Activated T-helper 9 cell treated with anti-CD3 and anti-CD28 coated beads, Interleukin-2, amount 50 U/mL, for 16 hours (primary cell): ENCODE results near the gene HADH.
A peak's percentile ranks its signal among the peaks of the same experiment; 100 is the strongest.
"Not testable (repeated sequence)": the region's sequence is repeated elsewhere in the genome, so short reads cannot be mapped to it uniquely, and the experiment has no call there.

Source experiments
- DNase-seq: peaks from one replicate; pipeline ENCODE4 v3.0.0-alpha.2; 2020; ENCODE audit warnings: low read depth

Gene HADH

DNA sequence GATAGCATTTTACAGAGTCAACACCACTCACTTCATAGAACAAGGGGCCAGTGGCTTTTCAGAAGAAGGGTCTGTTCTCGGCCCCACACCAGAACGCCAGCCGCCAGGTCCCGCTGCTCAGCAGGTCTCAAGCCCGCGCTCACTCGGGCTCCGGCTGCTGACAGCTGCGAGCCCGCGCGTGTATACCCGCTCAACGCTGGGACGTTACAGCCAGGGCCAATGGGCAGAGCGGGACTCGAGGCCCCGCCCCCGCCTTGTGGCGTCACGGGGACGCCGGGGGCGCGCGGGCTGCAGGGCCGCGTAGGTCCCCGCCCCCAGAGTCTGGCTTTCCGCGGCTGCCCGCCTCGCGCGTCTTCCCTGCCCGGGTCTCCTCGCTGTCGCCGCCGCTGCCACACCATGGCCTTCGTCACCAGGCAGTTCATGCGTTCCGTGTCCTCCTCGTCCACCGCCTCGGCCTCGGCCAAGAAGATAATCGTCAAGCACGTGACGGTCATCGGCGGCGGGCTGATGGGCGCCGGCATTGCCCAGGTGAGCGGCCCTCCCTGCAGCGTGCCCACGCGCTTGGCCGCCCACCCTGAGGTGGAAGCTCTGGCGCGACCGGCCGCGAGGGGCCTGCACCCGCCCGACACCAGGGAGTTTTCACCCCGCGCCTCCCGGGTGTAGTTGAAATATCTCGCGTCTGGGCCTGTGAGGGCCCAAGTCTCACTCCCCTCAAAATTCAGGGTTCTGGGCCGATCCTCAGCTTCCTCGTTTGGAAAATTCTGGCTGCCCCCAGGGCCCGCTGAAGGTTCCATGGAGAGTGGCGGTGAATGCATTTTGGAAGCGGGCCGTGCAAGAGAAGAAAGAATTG lies at the start of gene HADH:
HADH (plus strand) TSS at position 353 of the 850 bp plus-strand sequence; CDS start at position 397, 44 bp downstream.
- DNase-seq: peak; percentile 91

DNA sequence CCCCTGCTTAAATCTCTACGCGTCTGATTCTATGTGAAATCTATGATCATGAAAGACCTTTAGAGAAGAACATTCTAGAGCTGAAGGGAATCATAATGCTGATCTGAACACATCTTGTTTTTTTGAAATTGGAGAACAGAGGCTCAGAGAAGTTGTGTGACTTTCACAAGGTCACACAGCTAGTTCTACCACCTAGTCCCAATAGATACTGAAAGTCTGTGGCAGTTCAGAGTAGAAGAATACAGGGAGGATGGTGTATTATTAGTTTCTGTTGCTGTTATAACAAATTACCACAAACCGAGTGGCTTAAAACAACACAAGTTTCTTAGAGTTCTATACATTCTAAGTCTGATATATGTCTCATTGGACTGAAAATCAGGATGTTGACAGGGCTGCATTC lies 43.9 kb upstream of the HADH start:
- no peak for DNase-seq

DNA sequence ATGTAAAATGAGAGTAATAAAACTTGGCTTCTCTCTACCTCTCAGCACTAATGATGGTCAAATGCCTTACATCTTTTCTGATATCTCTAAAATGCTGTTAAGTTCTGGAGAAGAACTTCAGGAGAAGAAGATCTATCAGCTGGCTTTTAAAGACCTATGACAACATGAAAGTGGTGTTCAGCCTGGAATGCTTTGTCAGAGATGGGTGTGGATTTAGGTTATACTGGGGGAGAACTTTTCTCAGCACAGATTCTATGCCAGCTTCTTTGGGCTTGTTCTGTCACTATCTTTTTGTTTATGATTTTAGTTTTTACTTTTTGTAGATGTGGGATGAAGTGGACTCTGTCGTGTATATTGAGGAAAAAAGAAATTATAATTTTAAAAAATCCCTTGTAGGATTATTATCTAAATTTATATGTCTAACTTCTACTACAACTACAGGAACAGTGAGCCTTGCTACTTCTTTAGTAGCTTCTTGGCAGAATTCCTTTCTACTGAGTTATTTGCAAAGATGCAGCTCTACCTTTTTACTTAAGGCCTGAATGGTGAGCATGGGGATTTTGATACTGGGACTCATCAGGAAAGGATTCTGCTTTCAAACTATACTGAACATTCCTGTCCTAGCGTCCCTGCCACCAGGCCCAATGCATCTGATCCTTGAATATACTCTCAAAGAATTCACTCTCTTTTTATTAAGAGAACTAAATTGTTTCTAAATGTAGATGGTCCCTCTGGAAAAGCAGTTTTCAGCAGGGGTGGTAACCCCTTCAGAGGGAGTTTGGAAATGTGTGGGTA lies 38.7 kb upstream of the HADH start:
- no peak for DNase-seq

DNA sequence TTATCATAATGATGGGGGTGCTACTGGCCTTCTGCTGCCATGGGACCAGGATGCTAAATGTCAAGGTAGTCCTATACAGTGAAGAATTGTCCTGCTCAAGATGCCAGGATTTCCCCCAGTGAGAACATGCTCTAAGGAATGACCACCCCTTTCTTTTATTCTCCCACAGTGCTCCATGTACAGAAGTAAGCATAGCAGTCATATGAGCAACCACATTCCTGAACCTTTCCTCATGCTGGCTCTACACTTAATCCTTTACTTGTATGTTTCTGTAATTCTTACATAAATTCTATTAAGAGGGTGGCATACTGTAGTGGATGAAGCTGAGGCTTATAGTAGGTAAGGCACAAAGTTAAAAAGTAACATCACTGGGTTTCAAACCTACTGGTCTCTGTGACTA lies 38.1 kb upstream of the HADH start:
- no peak for DNase-seq

DNA sequence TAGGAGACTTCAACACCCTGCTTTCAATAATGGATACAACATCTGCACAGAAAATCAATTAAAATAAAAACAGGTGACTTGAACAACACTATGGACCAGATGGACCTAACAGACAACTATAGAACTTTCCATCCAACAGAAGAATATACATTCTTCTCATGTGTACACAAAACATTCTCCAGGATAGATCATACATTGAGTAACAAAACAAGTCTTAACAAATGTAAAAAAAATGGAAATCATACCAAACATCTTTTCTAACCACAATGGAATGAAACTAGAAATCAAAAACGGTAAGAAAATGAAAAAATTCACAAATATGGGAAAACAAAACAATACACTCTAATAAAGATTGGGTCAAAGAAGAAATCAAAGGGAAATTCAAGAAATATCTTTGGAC lies 33.7 kb upstream of the HADH start:
- no peak for DNase-seq

DNA sequence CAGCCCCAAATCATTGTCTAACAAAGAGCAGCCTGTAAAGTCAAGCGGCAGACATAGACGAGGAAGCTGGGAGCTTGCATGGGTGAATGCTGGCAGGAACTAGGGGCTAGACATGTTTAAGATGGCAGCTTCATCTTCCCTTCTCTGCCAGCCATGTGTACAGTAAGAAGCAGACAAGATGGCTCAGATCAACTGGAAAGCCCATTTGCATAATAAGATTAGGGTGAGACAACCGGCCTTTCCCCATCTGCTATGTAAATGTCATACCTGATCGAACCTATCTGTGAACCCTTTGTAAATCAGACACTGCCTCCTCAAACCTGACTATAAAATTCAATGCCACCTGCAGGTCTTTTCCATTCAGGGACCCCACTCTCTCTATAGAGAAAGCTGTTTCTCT lies 22.8 kb upstream of the HADH start:
- DNase-seq: no peak

DNA sequence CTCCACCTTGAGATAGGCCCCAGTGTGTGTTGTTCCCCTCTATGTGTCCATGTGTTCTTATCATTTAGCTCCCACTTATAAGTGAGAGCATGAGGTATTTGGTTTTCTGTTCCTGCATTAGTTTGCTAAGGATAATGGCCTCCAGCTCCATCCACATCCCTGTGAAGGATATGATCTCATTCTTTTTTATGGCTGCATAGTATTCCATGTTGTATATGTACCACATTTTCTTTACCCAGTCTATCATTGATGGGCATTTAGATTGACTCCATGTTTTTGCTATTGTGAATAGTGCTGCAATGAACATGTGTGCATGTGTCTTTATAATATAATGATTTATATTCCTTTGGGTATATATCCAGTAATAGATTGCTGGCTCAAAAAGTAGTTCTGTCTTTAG lies 22.2 kb upstream of the HADH start:
- not testable (repeated sequence) for DNase-seq

DNA sequence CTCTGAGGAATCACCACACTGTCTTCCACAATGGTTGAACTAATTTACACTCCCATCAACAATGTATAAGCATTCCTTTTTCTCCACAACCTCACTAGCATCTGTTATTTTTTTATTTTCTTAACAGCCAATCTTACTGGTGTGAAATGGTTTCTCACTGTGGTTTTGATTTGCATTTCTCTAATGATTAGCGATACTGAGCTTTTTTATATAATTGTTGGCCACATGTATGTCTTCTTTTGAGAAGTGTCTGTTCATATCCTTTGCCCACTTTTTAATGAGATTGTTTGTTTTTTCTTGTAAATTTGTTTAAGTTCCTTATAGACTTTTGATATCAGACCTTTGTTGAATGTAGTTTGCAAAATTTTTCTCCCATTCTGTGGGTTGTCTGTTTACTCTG lies 21.8 kb upstream of the HADH start:
- not testable (repeated sequence) for DNase-seq

DNA sequence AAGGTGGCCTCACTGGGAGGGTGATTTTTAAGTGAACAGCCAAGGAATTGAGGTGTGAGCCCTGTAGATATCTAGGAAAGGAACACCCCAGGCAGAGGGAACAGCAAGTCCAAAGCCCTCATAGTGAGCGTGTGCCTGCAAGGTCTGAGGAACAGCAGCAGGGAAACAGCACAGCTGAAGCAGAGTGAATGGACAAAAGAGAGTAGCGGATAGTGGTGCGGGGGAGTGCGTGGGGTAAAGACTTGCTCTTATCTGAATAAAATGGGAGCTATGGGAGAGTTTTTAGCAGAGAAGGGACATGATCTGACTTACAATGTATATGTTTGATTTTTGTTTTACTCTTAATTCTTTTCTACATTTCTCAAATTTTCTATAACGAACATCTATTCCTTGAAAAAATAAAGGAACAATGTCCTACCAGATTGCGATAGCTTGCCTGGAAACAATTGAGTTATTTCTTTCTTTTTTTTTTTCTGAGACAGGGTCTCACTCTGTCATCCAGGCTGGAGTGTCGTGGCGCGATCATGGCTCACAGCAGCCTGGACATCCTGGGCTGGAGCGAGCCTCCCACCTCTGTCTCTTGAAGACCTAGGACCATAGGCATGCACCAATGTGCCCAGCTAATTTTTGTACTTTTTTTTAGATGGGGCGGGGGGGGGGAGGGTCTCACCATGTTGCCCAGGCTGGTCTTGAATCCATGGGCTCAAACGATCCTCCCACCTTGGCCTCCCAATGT lies 19.5 kb upstream of the HADH start:
- no peak for DNase-seq

DNA sequence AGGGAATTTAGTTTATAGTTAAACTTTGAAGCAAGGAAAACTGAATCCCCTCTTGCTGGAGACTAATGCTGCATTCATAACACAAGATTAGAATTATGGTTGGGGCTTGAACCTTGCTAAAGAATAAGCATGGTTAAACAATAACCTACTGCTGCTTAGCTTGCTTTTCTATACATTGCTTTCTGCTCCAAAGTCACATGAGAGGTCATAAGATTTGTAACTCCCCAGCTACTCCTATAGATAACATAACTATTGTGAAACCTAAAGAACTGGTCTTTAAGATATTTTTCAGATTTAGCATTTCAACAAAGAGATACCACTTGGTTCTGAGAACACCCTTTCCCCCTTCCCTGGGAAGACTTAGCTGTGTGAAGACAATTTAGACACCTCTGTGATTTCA lies 17.1 kb upstream of the HADH start:
- no peak for DNase-seq

DNA sequence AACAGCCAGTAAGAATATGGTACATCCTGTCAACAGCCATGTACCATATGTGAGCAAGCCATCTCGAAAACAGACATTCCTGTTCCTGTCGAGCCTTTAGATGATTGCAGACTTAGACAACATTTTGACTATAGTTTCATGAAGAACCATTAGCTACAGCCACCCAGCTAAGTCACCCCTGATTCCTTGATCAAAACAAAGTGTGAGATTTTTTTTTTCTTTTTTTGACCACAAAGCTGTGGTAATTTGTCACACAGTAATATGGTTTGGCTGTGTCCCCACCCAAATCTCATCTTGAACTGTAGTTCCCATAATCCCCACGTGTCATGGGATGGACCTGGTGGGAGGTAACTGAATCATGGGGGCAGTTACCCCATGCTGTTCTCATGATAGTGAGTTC lies 15.2 kb upstream of the HADH start:
- DNase-seq: no peak

DNA sequence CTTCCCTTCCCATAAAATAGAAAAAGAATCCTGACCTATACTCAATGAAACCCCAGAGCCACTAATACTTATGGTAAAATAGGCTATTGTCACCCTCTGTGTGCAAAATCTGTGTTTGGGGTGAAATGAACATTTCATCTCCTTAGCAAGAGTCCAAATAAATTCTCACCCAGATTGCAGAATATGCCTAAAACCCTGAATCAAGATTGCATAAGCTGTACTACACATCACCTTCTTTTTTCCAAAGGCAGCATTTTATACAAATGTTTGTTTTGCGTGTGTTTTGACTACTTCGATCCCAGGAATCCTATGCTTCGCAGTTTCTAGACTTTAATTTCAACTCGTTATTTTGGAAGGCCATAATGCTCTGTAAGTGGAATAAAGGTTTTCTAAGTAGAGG lies 12.2 kb upstream of the HADH start:
- no peak for DNase-seq

DNA sequence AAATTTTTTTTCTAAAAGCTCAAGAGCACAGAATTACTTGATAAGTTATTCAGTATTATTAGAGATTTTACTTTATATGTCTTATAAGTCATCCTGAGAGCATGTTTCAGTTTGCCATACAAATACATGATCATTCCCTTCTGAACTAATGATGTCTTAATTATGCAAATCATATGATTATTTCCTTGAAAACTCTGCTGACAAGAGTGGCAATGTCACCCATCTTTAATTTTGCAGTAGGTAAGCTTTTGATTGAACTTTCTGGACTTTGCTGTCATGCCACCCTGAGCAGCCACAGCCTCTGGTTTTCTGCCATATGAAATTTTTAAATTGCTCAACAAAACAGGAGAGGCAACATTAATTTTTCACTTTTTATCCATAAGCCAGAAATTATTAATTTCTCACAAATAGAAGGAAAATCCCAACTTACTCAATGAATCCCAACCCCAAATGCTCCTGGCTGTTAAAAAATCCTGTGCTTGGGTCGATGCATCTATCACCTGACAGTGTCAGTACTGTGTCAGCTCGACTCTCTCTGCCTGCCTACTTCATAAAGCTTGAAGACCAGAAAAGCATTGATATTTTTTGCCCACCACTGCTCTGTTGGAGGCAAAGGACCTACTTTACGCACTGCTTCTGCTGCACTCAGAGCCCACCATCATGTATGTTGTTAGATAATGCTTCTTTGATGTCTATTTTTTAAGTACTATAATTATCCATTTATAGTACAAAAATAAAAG lies 11.6 kb upstream of the HADH start:
- DNase-seq: no peak

DNA sequence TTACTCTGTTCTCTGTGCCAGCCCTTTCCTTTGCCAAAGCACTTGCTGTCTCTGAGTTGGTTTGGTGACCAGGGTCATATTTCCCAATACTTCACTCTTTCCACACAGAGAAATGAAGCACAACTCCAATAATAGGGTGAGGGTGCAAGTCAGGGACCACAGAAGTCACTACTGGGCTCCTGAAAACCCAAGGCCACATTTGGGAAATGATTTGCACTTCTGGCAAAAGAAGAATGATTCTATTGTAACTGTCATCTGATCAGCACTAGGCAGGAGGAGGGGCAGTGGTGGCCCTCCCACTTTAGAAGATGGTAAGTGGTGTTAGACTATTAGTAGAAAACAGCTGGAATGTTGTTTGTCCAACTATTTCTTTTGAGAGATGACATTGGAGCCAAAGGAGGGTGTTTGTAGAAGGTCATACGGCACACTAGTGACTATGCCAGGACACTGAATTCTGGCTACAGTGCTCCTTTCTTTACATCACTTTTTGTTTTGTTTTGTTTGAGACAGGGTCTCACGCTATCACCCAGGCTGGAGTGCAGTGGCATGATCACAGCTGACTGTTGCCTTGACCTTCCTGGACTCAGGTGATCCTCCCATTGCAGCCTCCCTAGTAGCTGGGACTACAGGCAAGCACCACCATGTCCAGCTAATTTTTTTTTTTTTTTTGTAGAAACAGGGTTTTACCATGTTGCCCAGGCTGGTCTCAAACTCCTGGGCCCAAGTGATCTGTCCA lies 10.8 kb upstream of the HADH start:
- DNase-seq: no peak

DNA sequence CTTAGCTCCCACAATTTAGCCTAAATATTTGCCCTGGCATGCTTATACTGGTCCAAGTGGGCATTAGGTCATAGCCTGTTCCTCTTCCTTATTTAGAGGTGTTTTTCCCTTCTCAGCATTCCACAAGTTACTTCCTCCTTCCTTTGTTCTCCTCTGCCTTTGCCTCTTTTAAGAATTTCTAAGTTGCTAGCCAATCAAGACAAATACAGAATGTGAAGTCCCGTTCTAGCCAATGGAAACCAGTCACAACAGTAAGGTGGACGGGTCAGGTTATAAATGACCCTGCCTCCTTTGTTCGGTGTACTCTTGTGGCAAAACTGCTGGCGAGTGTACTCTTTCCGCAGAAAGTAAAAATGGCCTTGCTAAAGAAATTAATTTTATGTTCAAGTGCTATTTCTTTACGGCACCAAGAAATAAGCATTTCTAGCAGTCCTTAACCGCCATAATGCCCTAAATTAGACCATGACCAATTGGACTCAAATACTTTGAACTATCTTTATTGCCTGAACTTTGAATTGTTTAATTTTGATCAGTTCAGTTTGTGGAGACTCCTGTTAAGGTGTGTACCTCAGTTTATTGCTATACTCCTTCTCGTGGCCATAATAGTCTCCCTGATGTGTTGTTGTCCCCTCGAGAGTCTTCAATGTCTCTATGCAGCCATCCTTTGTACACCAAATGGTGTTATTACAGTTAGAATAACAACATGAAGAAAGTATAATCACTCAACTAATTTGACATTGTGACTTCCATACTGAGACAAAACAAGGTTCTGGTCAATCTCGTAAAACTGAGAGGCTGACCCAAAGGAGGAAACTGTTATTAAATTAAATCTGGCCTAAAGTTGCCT lies 1.6 kb upstream of the HADH start:
- DNase-seq: no peak

DNA sequence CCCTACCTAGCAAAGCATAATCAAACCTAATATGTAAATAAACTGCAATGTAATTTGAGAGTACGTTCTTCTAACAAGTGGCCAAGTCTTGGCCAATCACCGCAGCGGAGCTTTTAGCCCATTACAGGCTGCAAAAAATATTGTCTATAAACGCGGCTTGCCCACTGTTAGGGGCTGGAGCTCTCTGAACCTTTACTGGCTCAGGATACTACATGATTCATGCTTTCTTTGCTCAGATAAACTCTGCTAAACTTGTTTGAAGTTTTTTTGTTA lies 990 bp upstream of the HADH start:
- no peak for DNase-seq

DNA sequence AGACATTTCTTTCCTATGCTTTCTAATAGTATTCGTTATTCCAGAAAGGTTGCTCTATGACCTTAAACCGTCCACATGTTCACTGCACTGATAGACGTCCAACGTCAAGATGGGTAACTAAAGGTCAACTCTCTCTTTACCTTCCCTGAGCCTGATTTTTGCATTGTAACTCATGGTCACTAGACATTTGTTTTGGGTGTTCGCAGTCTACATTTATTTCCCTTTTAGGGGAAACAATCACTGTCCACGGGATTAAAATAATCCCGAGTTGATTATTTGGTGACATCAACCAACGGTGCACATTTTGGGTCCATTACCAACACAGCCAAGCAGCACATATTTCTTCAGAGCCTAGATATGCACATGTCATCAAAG lies 540 bp upstream of the HADH start:
- no peak for DNase-seq

DNA sequence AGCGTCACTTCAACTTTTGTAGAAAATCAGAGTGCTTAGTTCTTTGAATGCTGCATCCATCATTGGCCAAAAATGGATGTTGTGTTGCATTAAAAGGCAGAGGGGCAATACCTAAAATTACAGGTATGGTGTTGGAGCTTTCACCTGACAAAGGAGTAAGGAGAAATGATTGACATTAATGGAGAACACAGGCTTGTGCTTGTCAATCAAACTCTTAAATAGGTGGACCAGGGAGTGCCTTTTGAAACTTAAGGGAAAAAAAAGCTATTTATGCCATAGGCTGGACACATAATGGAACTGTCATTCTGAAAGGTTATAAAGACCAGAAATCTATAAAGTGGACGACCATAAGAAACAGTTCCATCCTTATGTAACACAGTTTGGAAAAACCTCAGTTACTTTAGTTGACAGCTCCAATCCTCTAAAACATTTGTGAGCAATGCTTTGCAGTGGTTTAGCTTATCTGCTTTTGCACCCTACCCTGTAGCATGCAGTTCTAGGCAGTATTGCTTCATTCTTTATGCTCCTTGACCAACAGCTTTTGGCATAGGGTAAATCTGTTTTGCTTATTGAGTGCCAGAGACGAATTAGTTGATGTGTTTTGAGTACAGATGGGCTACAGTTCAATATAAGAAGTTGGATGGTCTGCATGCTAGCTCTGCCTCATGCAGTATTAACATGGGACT lies 2.4 kb downstream of the HADH start:
- DNase-seq: no peak

DNA sequence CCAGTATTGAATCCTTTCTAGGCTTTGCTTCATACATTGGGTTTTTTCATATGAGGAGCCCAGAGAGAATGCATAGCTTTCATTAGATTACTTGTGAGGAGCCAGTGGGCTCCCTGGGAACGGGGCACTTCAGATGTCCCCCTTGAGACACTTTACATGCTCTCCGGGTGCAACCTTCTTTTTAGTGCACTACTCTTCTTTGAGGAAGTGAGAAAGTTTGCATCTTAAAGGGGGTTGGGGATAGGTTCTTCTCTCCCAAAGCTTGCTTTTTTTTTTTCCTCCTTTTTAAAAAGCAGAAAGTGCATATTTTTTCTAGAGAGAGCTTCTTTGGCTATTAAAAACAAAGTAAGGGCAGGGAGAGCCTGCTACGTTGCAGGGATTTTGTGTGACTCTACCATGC lies 4.3 kb downstream of the HADH start:
- DNase-seq: no peak

DNA sequence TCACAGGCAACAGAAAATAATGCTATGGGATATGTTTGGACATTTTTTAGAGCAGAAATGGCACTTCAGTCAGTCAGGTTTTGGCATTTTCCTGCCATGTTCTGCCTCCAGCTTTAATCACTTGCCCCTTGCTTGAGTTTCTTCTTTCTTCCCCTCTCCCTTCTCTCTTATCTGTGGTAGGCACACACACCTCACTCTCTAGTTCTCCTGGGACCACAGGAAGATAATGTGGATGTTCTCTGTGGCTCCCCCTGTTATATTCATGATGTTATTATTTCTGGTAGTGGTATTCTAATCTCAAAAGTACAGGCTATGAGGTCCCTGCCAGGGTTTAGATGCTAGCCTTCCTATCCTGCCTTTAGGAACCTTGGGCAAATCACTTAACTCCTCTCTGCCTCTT lies 5.2 kb downstream of the HADH start:
- no peak for DNase-seq
